Natural killer cell (primary cell): ENCODE results near the gene SF3A2. TPM values are rescaled to one million over a fixed set of nuclear protein-coding genes. Genes with fewer than 3 reads are reported as not detected.

Experiments
- ATAC-seq, 3 donors: fragments of 150-1000 bp in 2 of 3; fragments of 200-7000 bp in 1 of 3; cut with Tn5 transposase; 1 replicate in 1 of 3; 2 replicates in 2 of 3; pipeline ENCODE4 v1.10.0; 2021; ENCODE audit warnings: mild to moderate bottlenecking in 2 of 3, moderate library complexity in 2 of 3
- DNase-seq, 2 donors: peaks; one replicate each; pipeline versions ENCODE4 v3.0.0 to v3.0.0-alpha.2; 2013 to 2021; ENCODE audit warnings: mixed read lengths in 1 of 2
- H3K27ac ChIP-seq: one replicate; pipeline ENCODE4 v1.5.1; 2013; ENCODE audit warnings: mild to moderate bottlenecking, low read length
- H3K27me3 ChIP-seq: one replicate; pipeline ENCODE4 v1.6.1; 2013; ENCODE audit warnings: low read length; ENCODE audit not compliant: control insufficient read depth, insufficient read depth
- H3K36me3 ChIP-seq: one replicate; pipeline ENCODE4 v1.6.1; 2013; ENCODE audit warnings: low read length; ENCODE audit not compliant: control insufficient read depth, insufficient read depth
- H3K4me1 ChIP-seq: one replicate; pipeline ENCODE4 v1.6.1; 2013; ENCODE audit warnings: low read length; ENCODE audit not compliant: control insufficient read depth, insufficient read depth
- H3K4me3 ChIP-seq: one replicate; pipeline ENCODE4 v1.5.1; 2013; ENCODE audit warnings: low read length
- H3K9me3 ChIP-seq: one replicate; pipeline ENCODE4 v1.6.1; 2013; ENCODE audit warnings: low read length; ENCODE audit not compliant: control insufficient read depth, insufficient read depth
- H3K27ac Mint-ChIP-seq, 2 donors: one replicate each; pipeline ENCODE4 v1.8.0; 2022; ENCODE audit warnings: mild to moderate bottlenecking in 2 of 2, mixed read lengths in 2 of 2, moderate library complexity in 1 of 2
- H3K27me3 Mint-ChIP-seq, 2 donors: one replicate each; pipeline ENCODE4 v1.8.0; 2022; ENCODE audit warnings: low read depth in 2 of 2, mixed read lengths in 2 of 2
- H3K36me3 Mint-ChIP-seq: one replicate; pipeline ENCODE4 v1.8.0; 2022; ENCODE audit warnings: mixed read lengths
- H3K4me1 Mint-ChIP-seq, 2 donors: one replicate each; pipeline ENCODE4 v1.8.0; 2022; ENCODE audit warnings: mixed read lengths in 2 of 2
- H3K4me3 Mint-ChIP-seq: one replicate; pipeline ENCODE4 v1.8.0; 2022; ENCODE audit warnings: mild to moderate bottlenecking, moderate library complexity, mixed read lengths
- H3K9me3 Mint-ChIP-seq, 2 donors: one replicate each; pipeline ENCODE4 v1.8.0; 2022; ENCODE audit warnings: mixed read lengths in 2 of 2
- WGBS: methylation state at CpG from one replicate; pipeline ENCODE4 v1.1.7; 2013; ENCODE audit warnings: missing lambda C conversion rate; ENCODE audit not compliant: insufficient coverage; 5-methylcytosine and 5-hydroxymethylcytosine counted together
- intact Hi-C: fragments of 100-400 bp; cut with micrococcal nuclease; formaldehyde crosslinking; loops from one replicate; pipeline ENCODE4 v1.14.2; 2022
- total RNA-seq, 4 donors: library from RNA; stranded (reverse); fragments of 120-200 nt in 1 of 4; gene quantifications; one replicate each; pipeline versions ENCODE4 v1.2.3 to v1.2.4, GENCODE V29; 2013 to 2022
- TF ChIP-seq, protein P1 (sequence below): fragments of 200-600 bp; IDR thresholded peaks from one replicate; pipeline ENCODE4 v1.8.0; 2022; ENCODE audit warnings: antibody characterized with exemption

Gene SF3A2
- total RNA-seq, 3 donors from 2014 or later (not counting 1 experiment from before 2014, with no cell fraction given) = 143 to 165 (median 147) TPM

DNA sequence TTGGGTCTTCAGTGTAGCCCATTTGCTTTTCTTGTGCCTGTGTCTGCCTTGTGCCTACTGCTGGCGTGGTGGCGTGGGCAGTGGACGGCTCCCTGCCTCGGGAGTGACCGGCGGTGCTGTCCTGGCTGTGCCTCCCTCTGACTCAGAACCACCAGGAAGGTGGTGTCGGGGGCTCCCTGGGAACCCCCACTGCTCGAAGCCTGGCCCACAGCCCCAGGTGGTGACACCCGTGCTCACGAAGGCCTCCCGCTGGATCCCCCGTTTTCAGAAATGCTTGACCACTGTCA, 7.4 kb downstream of the SF3A2 start:
- no peak overlapping the region for H3K27ac Mint-ChIP-seq
- no peak overlapping the region for H3K27ac ChIP-seq
- H3K4me3 Mint-ChIP-seq = no peak overlapping the region
- ATAC-seq (no peak), DNase-seq (no peak)
- H3K27me3 ChIP-seq = no peaks in the 10 kb centered on the region
- no peaks in the 10 kb centered on the region for H3K36me3 Mint-ChIP-seq
- peaks cover 61% of the 10 kb centered on the region for H3K36me3 ChIP-seq
- TF ChIP-seq, protein P1, sequence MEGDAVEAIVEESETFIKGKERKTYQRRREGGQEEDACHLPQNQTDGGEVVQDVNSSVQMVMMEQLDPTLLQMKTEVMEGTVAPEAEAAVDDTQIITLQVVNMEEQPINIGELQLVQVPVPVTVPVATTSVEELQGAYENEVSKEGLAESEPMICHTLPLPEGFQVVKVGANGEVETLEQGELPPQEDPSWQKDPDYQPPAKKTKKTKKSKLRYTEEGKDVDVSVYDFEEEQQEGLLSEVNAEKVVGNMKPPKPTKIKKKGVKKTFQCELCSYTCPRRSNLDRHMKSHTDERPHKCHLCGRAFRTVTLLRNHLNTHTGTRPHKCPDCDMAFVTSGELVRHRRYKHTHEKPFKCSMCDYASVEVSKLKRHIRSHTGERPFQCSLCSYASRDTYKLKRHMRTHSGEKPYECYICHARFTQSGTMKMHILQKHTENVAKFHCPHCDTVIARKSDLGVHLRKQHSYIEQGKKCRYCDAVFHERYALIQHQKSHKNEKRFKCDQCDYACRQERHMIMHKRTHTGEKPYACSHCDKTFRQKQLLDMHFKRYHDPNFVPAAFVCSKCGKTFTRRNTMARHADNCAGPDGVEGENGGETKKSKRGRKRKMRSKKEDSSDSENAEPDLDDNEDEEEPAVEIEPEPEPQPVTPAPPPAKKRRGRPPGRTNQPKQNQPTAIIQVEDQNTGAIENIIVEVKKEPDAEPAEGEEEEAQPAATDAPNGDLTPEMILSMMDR = no peak
- intact Hi-C loops = no loop called here
- no peak overlapping the region for H3K4me3 ChIP-seq
- H3K9me3 Mint-ChIP-seq = peaks cover 0 to 3% of the 10 kb centered on the region in 2 donors
- H3K9me3 ChIP-seq = no peaks in the 10 kb centered on the region
- 95% methylated on average over 12 of the region's 12 CpGs for WGBS
- H3K4me1 Mint-ChIP-seq = peaks cover 33% of the 10 kb centered on the region in 2 donors
- H3K4me1 ChIP-seq = peaks cover 41% of the 10 kb centered on the region
- H3K27me3 Mint-ChIP-seq = no peaks in the 10 kb centered on the region

DNA sequence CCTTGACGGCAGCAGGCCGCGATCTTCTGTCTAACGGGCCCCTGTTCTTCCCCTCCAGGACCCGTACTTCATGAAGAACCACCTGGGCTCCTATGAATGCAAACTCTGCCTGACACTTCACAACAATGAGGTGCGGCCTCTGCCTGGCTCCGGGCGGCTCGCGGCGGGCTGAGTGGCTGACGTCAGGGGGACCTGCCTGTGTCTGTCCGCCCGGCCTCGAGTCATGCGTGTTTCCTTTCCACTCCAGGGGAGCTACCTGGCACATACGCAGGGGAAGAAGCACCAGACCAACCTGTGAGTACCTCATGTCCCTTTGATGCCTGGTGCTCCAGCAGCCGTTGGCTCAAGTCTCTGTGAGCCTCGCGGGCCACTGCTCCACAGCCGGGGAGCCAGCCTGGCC, 7.9 kb downstream of the SF3A2 start:
- Histone ChIP-seq H3K36me3 (peaks cover 61% of the 10 kb centered on the region), H3K4me3 (no peak overlapping the region), H3K9me3 (no peaks in the 10 kb centered on the region), H3K4me1 (peaks cover 38% of the 10 kb centered on the region), H3K27me3 (no peaks in the 10 kb centered on the region), H3K27ac (no peak overlapping the region)
- Mint-ChIP-seq H3K27ac (no peak overlapping the region), H3K4me1 (peaks cover 28 to 29% of the 10 kb centered on the region in 2 donors), H3K4me3 (no peak overlapping the region), H3K9me3 (peaks cover 0 to 3% of the 10 kb centered on the region in 2 donors), H3K27me3 (no peaks in the 10 kb centered on the region), H3K36me3 (no peaks in the 10 kb centered on the region)
- intact Hi-C loops = no loop called here
- TF ChIP-seq, protein P1 = no peak
- WGBS = 95% methylated on average over 21 of the region's 21 CpGs
- ATAC-seq (no peak), DNase-seq (no peak)

DNA sequence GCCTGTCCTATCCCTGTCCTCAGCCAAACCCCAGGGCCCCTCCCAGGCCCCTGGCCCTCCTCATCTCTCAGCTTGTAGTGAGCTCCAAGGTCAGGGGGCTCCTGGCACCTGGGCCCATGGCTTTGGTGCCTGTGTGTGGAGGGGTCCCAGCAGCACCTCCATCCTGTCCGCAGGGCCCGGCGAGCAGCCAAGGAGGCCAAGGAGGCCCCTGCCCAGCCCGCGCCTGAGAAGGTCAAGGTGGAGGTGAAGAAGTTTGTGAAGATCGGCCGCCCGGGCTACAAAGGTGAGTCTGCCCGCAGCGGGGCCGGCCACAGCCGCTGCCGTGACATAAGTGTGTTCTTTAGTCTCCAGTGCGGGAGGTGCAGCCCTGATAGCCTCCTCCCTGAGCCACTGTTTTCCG, 8.6 kb downstream of the SF3A2 start:
- no peak overlapping the region for H3K27ac ChIP-seq
- no peaks in the 10 kb centered on the region for H3K27me3 Mint-ChIP-seq
- intact Hi-C loops = no loop called here
- H3K4me1 Mint-ChIP-seq = peaks cover 21% of the 10 kb centered on the region in 2 donors
- no peaks in the 10 kb centered on the region for H3K36me3 Mint-ChIP-seq
- no peak overlapping the region for H3K27ac Mint-ChIP-seq
- H3K4me3 Mint-ChIP-seq = no peak overlapping the region
- ATAC-seq = no peak
- TF ChIP-seq, protein P1 = no peak
- H3K4me1 ChIP-seq = peaks cover 34% of the 10 kb centered on the region
- H3K9me3 Mint-ChIP-seq = no peaks in the 10 kb centered on the region
- no peak overlapping the region for H3K4me3 ChIP-seq
- peaks cover 61% of the 10 kb centered on the region for H3K36me3 ChIP-seq
- no peaks in the 10 kb centered on the region for H3K9me3 ChIP-seq
- H3K27me3 ChIP-seq = peaks cover 4% of the 10 kb centered on the region
- WGBS = 98% methylated on average over 15 of the region's 15 CpGs
- DNase-seq = no peak

DNA sequence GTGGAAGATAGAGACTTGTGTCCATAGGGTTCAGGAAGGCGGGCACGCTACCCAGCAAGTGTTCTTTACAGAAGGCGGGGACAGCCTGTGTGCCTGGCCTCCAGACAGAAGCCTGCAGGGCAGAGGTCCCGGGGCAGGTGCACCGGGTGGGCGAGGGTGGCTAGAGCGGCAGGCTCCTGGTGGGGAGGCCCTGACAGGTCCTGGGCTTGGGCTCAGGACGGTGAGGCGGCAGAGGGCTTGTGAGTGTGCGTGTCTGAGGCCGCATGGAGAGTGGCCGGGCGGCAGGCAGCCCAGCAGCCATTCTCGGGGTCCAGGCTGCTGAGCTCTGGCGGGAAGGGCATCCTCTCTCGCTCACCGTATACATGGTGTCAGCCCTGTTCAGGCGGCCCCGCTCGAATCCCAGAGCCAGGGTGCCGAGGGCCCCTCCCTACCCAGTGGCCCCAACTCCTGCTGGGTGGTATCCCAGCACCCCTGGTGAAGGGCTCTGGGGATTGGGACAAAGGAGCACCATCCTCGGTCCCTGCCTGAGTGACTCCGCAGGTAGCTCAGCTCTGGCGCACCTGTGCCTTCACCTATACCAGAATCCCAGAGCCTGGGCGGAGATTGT, 9.5 kb downstream of the SF3A2 start:
- Mint-ChIP-seq H3K36me3 (no peaks in the 10 kb centered on the region), H3K9me3 (no peaks in the 10 kb centered on the region), H3K27me3 (no peaks in the 10 kb centered on the region), H3K27ac (no peak overlapping the region), H3K4me3 (no peak overlapping the region), H3K4me1 (peaks cover 12 to 13% of the 10 kb centered on the region in 2 donors)
- Histone ChIP-seq H3K27me3 (peaks cover 7% of the 10 kb centered on the region), H3K27ac (no peak overlapping the region), H3K36me3 (peaks cover 59% of the 10 kb centered on the region), H3K4me1 (peaks cover 30% of the 10 kb centered on the region), H3K9me3 (no peaks in the 10 kb centered on the region), H3K4me3 (no peak overlapping the region)
- DNase-seq (no peak), ATAC-seq (no peak)
- intact Hi-C loops = no loop called here
- whole genome bisulfite sequencing = 96% methylated on average over 25 of the region's 25 CpGs
- TF ChIP-seq, protein P1 = no peak
